ENCODE data around the gene RPS2. TPM values are rescaled to one million over a fixed set of nuclear protein-coding genes. Genes with fewer than 3 reads are reported as not detected.
A peak's percentile ranks its signal among the peaks of the same experiment; 100 is the strongest.

The RPS2 gene
- total and polyA plus RNA-seq, 2 of the 8 experiments (the other 6 are each of a cell fraction or from before 2014, with no cell fraction given), result 4,042 to 16,783 TPM

DNA sequence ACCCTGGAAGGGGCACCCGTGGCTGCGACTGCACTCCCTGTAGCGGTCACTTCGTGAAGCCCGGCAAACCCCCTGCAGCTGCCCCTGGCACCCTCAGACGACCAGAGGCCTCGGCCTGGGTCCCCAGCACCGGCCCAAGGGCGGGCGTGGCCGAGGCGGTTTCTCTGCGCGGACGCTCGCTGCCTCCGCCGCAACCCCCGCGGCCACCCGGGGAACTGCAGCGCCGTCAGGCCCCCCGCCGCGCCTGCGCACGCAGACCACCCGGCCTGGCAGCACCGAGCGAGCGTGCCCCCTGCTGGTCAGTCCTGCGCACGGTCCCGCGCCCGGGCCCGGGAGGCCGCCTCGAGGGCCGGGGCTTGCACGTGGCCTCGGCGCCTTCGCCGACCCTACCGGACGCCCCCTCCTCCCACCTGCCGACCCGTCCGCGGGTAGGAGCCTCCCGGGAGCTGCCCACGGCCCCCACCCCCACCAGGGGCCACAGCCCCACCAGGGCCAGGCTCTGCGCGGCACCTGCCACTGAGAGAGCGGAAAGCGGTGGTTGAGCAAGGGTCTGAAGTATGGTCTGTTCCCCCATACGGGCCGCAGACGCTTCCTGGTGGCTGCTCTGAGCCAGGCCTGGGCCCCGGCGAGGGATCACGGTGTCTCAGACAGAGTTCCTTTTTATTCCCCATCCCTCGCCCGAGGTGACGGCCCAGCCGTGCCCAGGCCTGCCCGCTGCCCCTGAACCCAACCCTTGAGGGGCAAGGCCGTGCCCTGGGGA, 34.9 kb downstream of the RPS2 start (continued):
- TF ChIP-seq CHD7 (IDR thresholded peaks at IDR 0.05; ENCODE audit: insufficient replicate concordance, low read length) (no peak), YY1 (IDR thresholded peaks at IDR 0.05; ENCODE audit: low read depth, low read length) (peak; percentile 21; the same call in 1 of the 2 replicates), POU5F1 (IDR thresholded peaks at IDR 0.05; ENCODE audit: low read depth, low read length) (no peak), GABPA (IDR thresholded peaks at IDR 0.05; ENCODE audit: borderline replicate concordance, insufficient read depth, low read length) (peak; percentile 65; the same call in 1 of the 2 replicates), CREB1 (IDR thresholded peaks at IDR 0.05) (peak; percentile 60), TAF7 (optimal IDR thresholded peaks at IDR 0.05; ENCODE audit: borderline replicate concordance, low read depth, low read length) (peak; percentile 82), NRF1 (IDR thresholded peaks at IDR 0.05; ENCODE audit: low read depth, low read length) (peak; percentile 56), TAF1 (IDR thresholded peaks at IDR 0.05; ENCODE audit: low read depth, low read length) (0 out of 2 replicates have a peak, but pooled peaks have one; percentile 26), POLR2AphosphoS5 (IDR thresholded peaks at IDR 0.05; ENCODE audit: low read depth, low read length) (no peak), GTF2F1 (IDR thresholded peaks at IDR 0.05; ENCODE audit: borderline replicate concordance, low read depth, low read length) (peak; percentile 45)

Data from H1 (cell line).